Fibroblast of lung (primary cell): ENCODE measurements around the gene STS. TPM values are rescaled to one million over a fixed set of nuclear protein-coding genes. Genes with fewer than 3 reads are reported as not detected.

Source experiments
- DNase-seq, 2 donors: peaks; one replicate each; pipeline versions ENCODE4 v3.0.0 to v3.0.0-alpha.2; 2010; ENCODE audit warnings: low read depth in 2 of 2
- H2AFZ ChIP-seq: 2 replicates; pipeline ENCODE4 v1.5.1; 2012; ENCODE audit warnings: low read length, control low read depth, inconsistent platforms
- H3K27ac ChIP-seq: 2 replicates; pipeline ENCODE4 v1.5.1; 2011; ENCODE audit warnings: low read length, control low read depth; ENCODE audit not compliant: insufficient read depth
- H3K27me3 ChIP-seq: 2 replicates; pipeline ENCODE4 v1.5.1; 2011; ENCODE audit warnings: mild to moderate bottlenecking, low read length; ENCODE audit not compliant: control insufficient read depth, insufficient read depth
- H3K36me3 ChIP-seq: 2 replicates; pipeline ENCODE4 v1.5.1; 2011; ENCODE audit warnings: low read length; ENCODE audit not compliant: control insufficient read depth, insufficient read depth
- H3K4me1 ChIP-seq: 2 replicates; pipeline ENCODE4 v1.5.1; 2011; ENCODE audit warnings: low read length; ENCODE audit not compliant: control insufficient read depth, insufficient read depth; ENCODE audit errors: extremely low read depth
- H3K4me2 ChIP-seq: 2 replicates; pipeline ENCODE4 v1.5.1; 2011; ENCODE audit warnings: low read length, control low read depth; ENCODE audit not compliant: insufficient read depth; ENCODE audit errors: extremely low read depth
- H3K4me3 ChIP-seq, 4 experiments: fragments of 200-600 bp in 1 of 4; sonication (generic) in 1 of 4; replicated peaks in 1 of 4; 2 replicates each; pipeline ENCODE4 v1.5.1; 2011 to 2016; ENCODE audit warnings: low read length in 4 of 4, low read depth in 3 of 4, mild to moderate bottlenecking in 3 of 4, control low read depth in 2 of 4, inconsistent platforms in 1 of 4, mixed read lengths in 1 of 4; ENCODE audit not compliant: insufficient read depth in 1 of 4; ENCODE audit errors: control extremely low read depth in 1 of 4
- H3K79me2 ChIP-seq: 2 replicates; pipeline ENCODE4 v1.5.1; 2012; ENCODE audit warnings: mild to moderate bottlenecking, low read length, inconsistent platforms; ENCODE audit not compliant: control insufficient read depth, insufficient read depth
- H3K9ac ChIP-seq: 2 replicates; pipeline ENCODE4 v1.5.1; 2011; ENCODE audit warnings: mild to moderate bottlenecking, low read length, control low read depth; ENCODE audit not compliant: insufficient read depth
- H3K9me3 ChIP-seq: 2 replicates; pipeline ENCODE4 v1.5.1; 2012; ENCODE audit warnings: low read depth, low read length; ENCODE audit not compliant: control insufficient read depth, insufficient read depth
- H4K20me1 ChIP-seq: 2 replicates; pipeline ENCODE4 v1.5.1; 2011; ENCODE audit warnings: low read length; ENCODE audit not compliant: control insufficient read depth, insufficient read depth; ENCODE audit errors: extremely low read depth
- EZH2 ChIP-seq: IDR thresholded peaks from 2 replicates; pipeline ENCODE4 v1.5.1; 2012; ENCODE audit warnings: low read length, control low read depth, mild to moderate bottlenecking; ENCODE audit errors: missing control alignments
- polyA plus RNA-seq, 2 donors: library from polyadenylated mRNA; depleted of rRNA in 1 of 2; stranded (reverse) in 1 of 2; unstranded in 1 of 2; fragments of >200 nt; gene quantifications; 2 replicates each; pipeline ENCODE4 v1.2.1, GENCODE V29; 2011 to 2012; ENCODE audit warnings: missing spikeins in 1 of 2
- total RNA-seq: library from RNA; depleted of rRNA; stranded (reverse); fragments of >200 nt; gene quantifications from 2 replicates; pipeline ENCODE4 v1.2.1, GENCODE V29; 2014
- TF ChIP-seq, protein P1 (sequence below), 2 donors: IDR thresholded peaks in 1 of 2; conservative IDR thresholded peaks in 1 of 2; 1 replicate in 1 of 2; 2 replicates in 1 of 2; pipeline ENCODE4 v1.5.1; 2011 to 2012; ENCODE audit warnings: low read length in 2 of 2, control low read depth in 1 of 2, inconsistent platforms in 1 of 2, low read depth in 1 of 2, mild to moderate bottlenecking in 1 of 2

The STS gene
- total and polyA plus RNA-seq, 2 donors (not counting 1 experiment from before 2014, with no cell fraction given) = 5.0 to 13.1 TPM

DNA sequence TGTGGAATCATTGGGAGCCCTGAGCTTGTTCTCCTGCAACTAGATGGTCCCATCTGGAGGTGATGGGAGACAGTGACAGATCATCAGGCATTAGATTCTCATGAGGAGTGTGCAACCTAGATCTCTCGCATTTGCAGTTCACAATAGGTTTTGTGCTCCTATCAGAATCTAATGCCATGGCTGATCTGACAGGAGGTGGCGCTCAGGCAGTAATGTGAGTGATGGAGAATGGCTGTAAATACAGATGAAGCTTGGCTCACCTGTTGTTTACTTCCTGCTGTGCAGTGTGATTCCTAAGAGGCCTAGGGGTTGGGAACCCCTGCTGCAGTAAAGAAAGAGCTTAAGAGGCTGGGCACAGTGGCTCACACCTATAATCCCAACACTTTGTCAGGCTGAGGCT lies 42.6 kb downstream of the STS start:
- no peaks in the 10 kb centered on the region for H3K36me3 ChIP-seq
- H4K20me1 ChIP-seq = no peaks in the 10 kb centered on the region
- H2AFZ ChIP-seq = no peak overlapping the region
- DNase-seq = no peak
- H3K27me3 ChIP-seq = no peaks in the 10 kb centered on the region
- no peak for TF ChIP-seq EZH2
- TF ChIP-seq, protein P1, sequence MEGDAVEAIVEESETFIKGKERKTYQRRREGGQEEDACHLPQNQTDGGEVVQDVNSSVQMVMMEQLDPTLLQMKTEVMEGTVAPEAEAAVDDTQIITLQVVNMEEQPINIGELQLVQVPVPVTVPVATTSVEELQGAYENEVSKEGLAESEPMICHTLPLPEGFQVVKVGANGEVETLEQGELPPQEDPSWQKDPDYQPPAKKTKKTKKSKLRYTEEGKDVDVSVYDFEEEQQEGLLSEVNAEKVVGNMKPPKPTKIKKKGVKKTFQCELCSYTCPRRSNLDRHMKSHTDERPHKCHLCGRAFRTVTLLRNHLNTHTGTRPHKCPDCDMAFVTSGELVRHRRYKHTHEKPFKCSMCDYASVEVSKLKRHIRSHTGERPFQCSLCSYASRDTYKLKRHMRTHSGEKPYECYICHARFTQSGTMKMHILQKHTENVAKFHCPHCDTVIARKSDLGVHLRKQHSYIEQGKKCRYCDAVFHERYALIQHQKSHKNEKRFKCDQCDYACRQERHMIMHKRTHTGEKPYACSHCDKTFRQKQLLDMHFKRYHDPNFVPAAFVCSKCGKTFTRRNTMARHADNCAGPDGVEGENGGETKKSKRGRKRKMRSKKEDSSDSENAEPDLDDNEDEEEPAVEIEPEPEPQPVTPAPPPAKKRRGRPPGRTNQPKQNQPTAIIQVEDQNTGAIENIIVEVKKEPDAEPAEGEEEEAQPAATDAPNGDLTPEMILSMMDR (conservative IDR thresholded peaks at IDR 0.05 in 1 of 2, IDR thresholded peaks at IDR 0.05 in 1 of 2; ENCODE audit: low read depth in 1 of 2, low read length in 2 of 2) = no peak
- H3K4me2 ChIP-seq = no peak overlapping the region
- no peak overlapping the region for H3K4me3 ChIP-seq
- H3K27ac ChIP-seq = no peak overlapping the region
- H3K79me2 ChIP-seq = no peaks in the 10 kb centered on the region
- H3K9ac ChIP-seq = no peak overlapping the region
- no peaks in the 10 kb centered on the region for H3K9me3 ChIP-seq
- no peaks in the 10 kb centered on the region for H3K4me1 ChIP-seq

DNA sequence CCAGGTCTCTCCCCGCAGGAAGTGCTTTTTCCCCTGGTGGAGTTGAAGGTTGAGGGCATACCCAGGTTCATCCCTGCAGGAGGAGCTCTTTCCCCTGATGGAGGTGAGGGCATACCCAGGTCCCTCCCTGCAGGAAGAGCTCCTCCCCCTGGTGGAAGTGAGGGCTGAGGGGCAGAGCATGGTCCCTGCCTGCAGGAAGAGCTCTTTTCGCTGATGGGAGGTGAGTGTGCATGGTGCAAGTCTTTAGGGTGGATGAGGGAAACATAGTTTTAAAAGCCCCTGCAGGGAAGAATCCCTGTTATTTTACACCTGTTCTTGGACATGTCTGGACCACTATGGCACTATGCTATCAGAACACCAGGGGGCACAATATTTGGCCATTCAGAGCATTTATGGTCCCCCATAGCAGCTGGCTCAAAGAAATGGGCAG lies 44.2 kb downstream of the STS start:
- DNase-seq = no peak

DNA sequence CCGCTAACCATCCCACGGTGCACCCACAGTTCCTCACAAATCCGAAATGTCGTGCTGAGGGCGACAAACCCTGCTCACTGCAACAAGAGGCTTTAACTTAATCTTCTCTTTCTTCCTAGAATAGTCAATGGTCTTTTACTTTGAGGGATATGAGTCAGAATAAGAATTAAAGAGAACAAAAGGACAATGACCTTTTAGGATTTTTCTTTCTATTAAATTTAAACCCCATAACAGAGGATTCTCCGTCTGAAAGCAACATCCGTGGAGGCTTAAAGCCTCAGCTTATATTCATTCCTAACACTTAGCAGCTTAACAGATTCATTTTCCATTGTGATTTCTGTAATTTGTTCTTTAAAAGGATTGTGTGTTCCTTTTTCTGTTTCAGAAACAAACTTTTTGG lies 45.4 kb downstream of the STS start:
- Histone ChIP-seq H3K9ac (no peak overlapping the region), H3K4me2 (no peak overlapping the region), H4K20me1 (no peaks in the 10 kb centered on the region), H3K27me3 (no peaks in the 10 kb centered on the region), H3K36me3 (no peaks in the 10 kb centered on the region), H3K27ac (no peak overlapping the region), H3K4me3 (no peak overlapping the region), H3K9me3 (no peaks in the 10 kb centered on the region), H3K4me1 (no peaks in the 10 kb centered on the region), H2AFZ (no peak overlapping the region), H3K79me2 (no peaks in the 10 kb centered on the region)
- no peak for DNase-seq
- no peak for TF ChIP-seq EZH2

More for the DNA sequence above, 44.2 kb downstream of the STS start:
- no peak overlapping the region for H3K27ac ChIP-seq
- H4K20me1 ChIP-seq = no peaks in the 10 kb centered on the region
- no peaks in the 10 kb centered on the region for H3K79me2 ChIP-seq
- H3K9me3 ChIP-seq = no peaks in the 10 kb centered on the region
- H3K4me3 ChIP-seq = no peak overlapping the region
- H3K27me3 ChIP-seq = no peaks in the 10 kb centered on the region
- no peaks in the 10 kb centered on the region for H3K36me3 ChIP-seq
- TF ChIP-seq, protein P1 (conservative IDR thresholded peaks at IDR 0.05 in 1 of 2, IDR thresholded peaks at IDR 0.05 in 1 of 2; ENCODE audit: low read depth in 1 of 2, low read length in 2 of 2) = peak in 1 of 2 donors; percentile 10
- no peak for TF ChIP-seq EZH2
- no peak overlapping the region for H2AFZ ChIP-seq
- no peaks in the 10 kb centered on the region for H3K4me1 ChIP-seq
- H3K9ac ChIP-seq = no peak overlapping the region
- no peak overlapping the region for H3K4me2 ChIP-seq
